ENCODE data around the gene FHAD1.
"Not testable (repeated sequence)": the region's sequence is repeated elsewhere in the genome, so short reads cannot be mapped to it uniquely, and the experiment has no call there.

Gene FHAD1

GRCh38 chr1:15304708-15305467, 57.9 kb downstream of the FHAD1 start:
- Mint-ChIP-seq H3K9me3 (no peaks in the 10 kb centered on the region), H3K4me3 (no peak overlapping the region), H3K36me3 (ENCODE audit: low read depth) (no peaks in the 10 kb centered on the region), H3K4me1 (ENCODE audit: low read depth) (peaks cover 16% of the 10 kb centered on the region), H3K27me3 (peaks cover 13% of the 10 kb centered on the region), H3K27ac (no peak overlapping the region)
- intact Hi-C loops (cut with micrococcal nuclease): loop anchor here (1.0 kb wide), 2 partner anchors 153 to 177 kb away; no protein-coding TSS in a partner anchor

GRCh38 chr1:15305468-15305770, 58.4 kb downstream of the FHAD1 start:
- Mint-ChIP-seq H3K9me3 (no peaks in the 10 kb centered on the region), H3K27ac (no peak overlapping the region), H3K4me3 (no peak overlapping the region), H3K27me3 (peaks cover 14% of the 10 kb centered on the region), H3K36me3 (ENCODE audit: low read depth) (no peaks in the 10 kb centered on the region), H3K4me1 (ENCODE audit: low read depth) (peaks cover 13% of the 10 kb centered on the region)
- intact Hi-C loops (cut with micrococcal nuclease): no loop called here

GRCh38 chr1:15306352-15306751, 59.3 kb downstream of the FHAD1 start:
- Mint-ChIP-seq H3K27me3 (peaks cover 20% of the 10 kb centered on the region), H3K4me1 (ENCODE audit: low read depth) (peaks cover 13% of the 10 kb centered on the region)
- H3K27ac Mint-ChIP-seq; intact Hi-C loops (cut with micrococcal nuclease); H3K36me3 Mint-ChIP-seq (ENCODE audit: low read depth); H3K4me3 Mint-ChIP-seq; H3K9me3 Mint-ChIP-seq: not testable (repeated sequence)

- peaks cover 22% of the 10 kb centered on the region for H3K27me3 Mint-ChIP-seq
Measured at GRCh38 chr1:15308135-15308534, 61.1 kb downstream of the FHAD1 start.

GRCh38 chr1:15308621-15309027, 61.6 kb downstream of the FHAD1 start:
- Mint-ChIP-seq H3K36me3 (ENCODE audit: low read depth) (peaks cover 5% of the 10 kb centered on the region), H3K4me3 (no peak overlapping the region), H3K27ac (no peak overlapping the region), H3K9me3 (peaks cover 15% of the 10 kb centered on the region), H3K27me3 (peaks cover 22% of the 10 kb centered on the region), H3K4me1 (ENCODE audit: low read depth) (peaks cover 7% of the 10 kb centered on the region)
- intact Hi-C loops (cut with micrococcal nuclease): no loop called here

More at GRCh38 chr1:15308135-15308534, 61.1 kb downstream of the FHAD1 start:
- peaks cover 7% of the 10 kb centered on the region for H3K4me1 Mint-ChIP-seq (ENCODE audit: low read depth)
- no peak overlapping the region for H3K27ac Mint-ChIP-seq
- intact Hi-C loops (cut with micrococcal nuclease): no loop called here
- H3K36me3 Mint-ChIP-seq (ENCODE audit: low read depth): peaks cover 5% of the 10 kb centered on the region
- H3K4me3 Mint-ChIP-seq: no peak overlapping the region
- peaks cover 15% of the 10 kb centered on the region for H3K9me3 Mint-ChIP-seq

GRCh38 chr1:15309687-15310086, 62.7 kb downstream of the FHAD1 start:
- Mint-ChIP-seq H3K36me3 (ENCODE audit: low read depth) (peaks cover 5% of the 10 kb centered on the region), H3K4me1 (ENCODE audit: low read depth) (peaks cover 10% of the 10 kb centered on the region), H3K27me3 (peaks cover 24% of the 10 kb centered on the region), H3K27ac (no peak overlapping the region), H3K4me3 (no peak overlapping the region), H3K9me3 (peaks cover 15% of the 10 kb centered on the region)
- intact Hi-C loops (cut with micrococcal nuclease): no loop called here

GRCh38 chr1:15310544-15310943, 63.5 kb downstream of the FHAD1 start:
- H3K27me3 Mint-ChIP-seq: peaks cover 24% of the 10 kb centered on the region
- H3K4me1 Mint-ChIP-seq (ENCODE audit: low read depth): peaks cover 11% of the 10 kb centered on the region
- intact Hi-C loops (cut with micrococcal nuclease): no loop called here
- peaks cover 5% of the 10 kb centered on the region for H3K36me3 Mint-ChIP-seq (ENCODE audit: low read depth)
- H3K9me3 Mint-ChIP-seq: peaks cover 15% of the 10 kb centered on the region
- H3K4me3 Mint-ChIP-seq: no peak overlapping the region
- H3K27ac Mint-ChIP-seq: no peak overlapping the region

GRCh38 chr1:15311122-15311822, 64.2 kb downstream of the FHAD1 start:
- Mint-ChIP-seq H3K27ac (no peak overlapping the region), H3K4me3 (no peak overlapping the region), H3K36me3 (ENCODE audit: low read depth) (peaks cover 5% of the 10 kb centered on the region), H3K9me3 (peaks cover 15% of the 10 kb centered on the region), H3K4me1 (ENCODE audit: low read depth) (peaks cover 17% of the 10 kb centered on the region), H3K27me3 (peaks cover 24% of the 10 kb centered on the region)
- intact Hi-C loops (cut with micrococcal nuclease): no loop called here

- peaks cover 30% of the 10 kb centered on the region for H3K27me3 Mint-ChIP-seq
- peaks cover 5% of the 10 kb centered on the region for H3K36me3 Mint-ChIP-seq (ENCODE audit: low read depth)
- peaks cover 21% of the 10 kb centered on the region for H3K4me1 Mint-ChIP-seq (ENCODE audit: low read depth)
- no peak overlapping the region for H3K27ac Mint-ChIP-seq
- intact Hi-C loops (cut with micrococcal nuclease): no loop called here
- H3K4me3 Mint-ChIP-seq: no peak overlapping the region
- peaks cover 15% of the 10 kb centered on the region for H3K9me3 Mint-ChIP-seq
Measured at GRCh38 chr1:15311880-15312279, 64.9 kb downstream of the FHAD1 start.

GRCh38 chr1:15312626-15313411, 65.8 kb downstream of the FHAD1 start:
- Mint-ChIP-seq H3K27ac (no peak overlapping the region), H3K36me3 (ENCODE audit: low read depth) (peaks cover 5% of the 10 kb centered on the region), H3K4me3 (no peak overlapping the region), H3K27me3 (peaks cover 35% of the 10 kb centered on the region), H3K4me1 (ENCODE audit: low read depth) (peaks cover 21% of the 10 kb centered on the region), H3K9me3 (peaks cover 15% of the 10 kb centered on the region)
- intact Hi-C loops (cut with micrococcal nuclease): no loop called here

GRCh38 chr1:15314328-15315281, 67.6 kb downstream of the FHAD1 start:
- Mint-ChIP-seq H3K4me1 (ENCODE audit: low read depth) (peaks cover 21% of the 10 kb centered on the region), H3K4me3 (no peak overlapping the region), H3K27ac (peak overlapping the region; percentile 55)

GRCh38 chr1:15315815-15316214, 68.8 kb downstream of the FHAD1 start:
- Mint-ChIP-seq H3K36me3 (ENCODE audit: low read depth) (peaks cover 5% of the 10 kb centered on the region), H3K4me1 (ENCODE audit: low read depth) (peaks cover 21% of the 10 kb centered on the region), H3K9me3 (peaks cover 24% of the 10 kb centered on the region), H3K4me3 (no peak overlapping the region), H3K27ac (no peak overlapping the region), H3K27me3 (peaks cover 24% of the 10 kb centered on the region)
- intact Hi-C loops (cut with micrococcal nuclease): no loop called here

More at GRCh38 chr1:15314328-15315281, 67.6 kb downstream of the FHAD1 start:
- peaks cover 5% of the 10 kb centered on the region for H3K36me3 Mint-ChIP-seq (ENCODE audit: low read depth)
- intact Hi-C loops (cut with micrococcal nuclease): no loop called here
- H3K9me3 Mint-ChIP-seq: peaks cover 15% of the 10 kb centered on the region
- peaks cover 29% of the 10 kb centered on the region for H3K27me3 Mint-ChIP-seq

GRCh38 chr1:15316510-15316909, 69.5 kb downstream of the FHAD1 start:
- Mint-ChIP-seq H3K27ac (no peak overlapping the region), H3K4me1 (ENCODE audit: low read depth) (peaks cover 21% of the 10 kb centered on the region), H3K36me3 (ENCODE audit: low read depth) (peaks cover 5% of the 10 kb centered on the region), H3K4me3 (no peak overlapping the region), H3K27me3 (peaks cover 22% of the 10 kb centered on the region), H3K9me3 (peaks cover 20% of the 10 kb centered on the region)
- intact Hi-C loops (cut with micrococcal nuclease): no loop called here

All from dendritic cell treated with granulocyte-macrophage colony-stimulating factor and Interleukin-4, amounts not matched to agents 40 ng/mL and 50 ng/mL, for 4 days (primary cell).